Glutamatergic neuron (in vitro differentiated cells): ENCODE results near the gene ENOPH1. TPM values are rescaled to one million over a fixed set of nuclear protein-coding genes. Genes with fewer than 3 reads are reported as not detected.
"Not testable (repeated sequence)": the region's sequence is repeated elsewhere in the genome, so short reads cannot be mapped to it uniquely, and the experiment has no call there.

ENCODE experiments used
- DNase-seq: peaks from one replicate; pipeline ENCODE4 v3.0.0; 2022
- H3K27ac Mint-ChIP-seq: one replicate; pipeline ENCODE4 v1.8.0; 2020; ENCODE audit warnings: mild to moderate bottlenecking, mixed read lengths, inconsistent platforms; ENCODE audit not compliant: unreplicated experiment
- H3K27me3 Mint-ChIP-seq: one replicate; pipeline ENCODE4 v1.8.0; 2020; ENCODE audit warnings: mild to moderate bottlenecking, moderate library complexity, mixed read lengths, inconsistent platforms; ENCODE audit not compliant: unreplicated experiment
- H3K36me3 Mint-ChIP-seq: one replicate; pipeline ENCODE4 v1.8.0; 2020; ENCODE audit warnings: mild to moderate bottlenecking, mixed read lengths, inconsistent platforms; ENCODE audit not compliant: unreplicated experiment
- H3K4me1 Mint-ChIP-seq: one replicate; pipeline ENCODE4 v1.8.0; 2020; ENCODE audit warnings: mild to moderate bottlenecking, low read depth, mixed read lengths, inconsistent platforms; ENCODE audit not compliant: unreplicated experiment
- H3K4me3 Mint-ChIP-seq: one replicate; pipeline ENCODE4 v1.8.0; 2020; ENCODE audit warnings: mild to moderate bottlenecking, mixed read lengths, inconsistent platforms; ENCODE audit not compliant: unreplicated experiment
- H3K9me3 Mint-ChIP-seq: one replicate; pipeline ENCODE4 v1.8.0; 2020; ENCODE audit warnings: mild to moderate bottlenecking, moderate library complexity, mixed read lengths, inconsistent platforms; ENCODE audit not compliant: unreplicated experiment
- CTCF ChIP-seq: fragments of 200-600 bp; sonication (generic); IDR thresholded peaks from one replicate; pipeline ENCODE4 v1.5.0; 2021; ENCODE audit not compliant: partially characterized antibody, unreplicated experiment
- total RNA-seq: library from RNA; stranded (reverse); fragmentation: NEBNext Ultra II Directional; extraction: Animal tissue kit (Norgen Biotek cat#: 25700); gene quantifications from one replicate; pipeline ENCODE4 v1.2.1, GENCODE V29; 2021; ENCODE audit not compliant: unreplicated experiment

ENOPH1 gene
- total RNA-seq, 1 donor from 2014 or later: 26.9 TPM

DNA sequence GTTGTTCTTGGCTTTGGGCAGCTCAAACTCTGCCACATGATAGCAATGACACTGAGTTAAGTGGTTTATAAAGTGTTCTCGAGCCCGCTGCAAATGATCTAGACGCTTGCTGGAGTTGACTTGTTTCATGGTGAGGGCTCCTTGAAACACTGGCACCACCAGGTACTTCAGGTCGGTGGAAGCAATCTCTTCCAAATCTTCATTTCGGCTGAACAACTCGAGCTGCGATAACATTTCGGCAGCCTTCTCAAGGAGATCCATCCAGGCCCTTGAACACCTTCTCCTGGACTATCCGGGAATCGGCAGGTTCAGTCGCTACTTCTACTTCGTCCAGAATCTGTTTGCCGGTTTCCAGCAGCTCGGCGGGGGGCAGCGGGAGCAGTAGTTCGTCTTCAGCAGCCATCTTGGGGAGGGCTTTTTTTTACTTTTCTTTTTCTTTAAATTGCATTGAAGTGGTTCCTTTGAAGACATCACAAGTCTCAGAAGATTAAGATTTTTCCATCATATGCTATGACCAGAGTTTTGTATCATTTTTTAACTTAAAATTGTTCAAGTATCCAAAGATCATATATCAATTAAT, 28.1 kb upstream of the ENOPH1 start:
- no peaks in the 10 kb centered on the region for H3K27me3 Mint-ChIP-seq
- DNase-seq: no peak
- H3K9me3 Mint-ChIP-seq: peaks cover 2% of the 10 kb centered on the region
- no peaks in the 10 kb centered on the region for H3K4me1 Mint-ChIP-seq
- H3K36me3 Mint-ChIP-seq: no peaks in the 10 kb centered on the region
- no peak overlapping the region for H3K4me3 Mint-ChIP-seq
- H3K27ac Mint-ChIP-seq: no peak overlapping the region
- no peak for TF ChIP-seq CTCF

DNA sequence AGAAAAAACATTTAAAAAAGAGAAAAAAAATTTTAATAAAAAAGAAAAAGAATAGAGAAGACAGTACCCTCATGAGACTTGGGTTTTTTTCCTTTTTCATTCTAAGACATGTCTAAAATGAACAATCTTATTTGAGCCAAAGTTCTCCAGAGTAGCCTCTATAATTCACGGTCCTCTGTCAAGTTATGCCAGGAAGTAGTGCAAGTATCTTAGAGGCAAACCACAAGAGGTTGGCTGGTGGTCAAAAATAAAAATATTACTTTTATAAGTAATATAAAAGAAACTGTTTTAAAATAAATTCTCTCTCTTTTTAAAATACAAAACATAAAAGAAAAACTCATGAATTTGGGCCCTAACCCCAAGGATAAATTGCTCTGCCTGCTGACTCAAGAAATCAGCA, 26.7 kb upstream of the ENOPH1 start:
- Mint-ChIP-seq H3K36me3 (no peaks in the 10 kb centered on the region), H3K27ac (no peak overlapping the region), H3K4me1 (no peaks in the 10 kb centered on the region), H3K9me3 (peaks cover 2% of the 10 kb centered on the region), H3K27me3 (no peaks in the 10 kb centered on the region), H3K4me3 (no peak overlapping the region)
- TF ChIP-seq CTCF: no peak
- no peak for DNase-seq

GRCh38 chr4:82415061-82415460, 15.3 kb upstream of the ENOPH1 start:
- not testable (repeated sequence) for DNase-seq, H3K4me1 Mint-ChIP-seq, H3K36me3 Mint-ChIP-seq, H3K27ac Mint-ChIP-seq, H3K4me3 Mint-ChIP-seq, H3K9me3 Mint-ChIP-seq, H3K27me3 Mint-ChIP-seq

GRCh38 chr4:82415922-82416365, 14.4 kb upstream of the ENOPH1 start:
- TF ChIP-seq CTCF: no peak
- no peak for DNase-seq
- Mint-ChIP-seq H3K27ac (no peak overlapping the region), H3K36me3 (no peaks in the 10 kb centered on the region), H3K4me1 (no peaks in the 10 kb centered on the region), H3K9me3 (no peaks in the 10 kb centered on the region), H3K4me3 (no peak overlapping the region), H3K27me3 (peaks cover 1% of the 10 kb centered on the region)

DNA sequence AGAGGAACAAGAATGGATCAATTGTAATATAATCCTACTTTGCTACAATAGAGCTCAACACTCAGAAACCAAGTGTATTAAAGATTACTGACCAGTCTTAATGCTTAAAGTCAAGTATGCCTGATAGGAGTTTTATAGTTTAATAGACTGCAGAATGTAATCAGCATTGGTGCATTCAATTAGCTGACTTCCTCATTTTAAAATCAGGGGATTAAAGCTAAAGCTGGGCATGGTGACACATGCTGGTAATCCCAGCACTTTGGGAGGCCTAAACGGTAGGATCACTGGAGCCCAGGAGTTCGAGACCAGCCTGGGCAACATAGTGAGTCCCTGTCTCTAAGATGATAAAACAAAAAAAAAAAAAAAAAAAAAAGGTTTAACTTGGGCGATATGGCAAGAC, 10.9 kb upstream of the ENOPH1 start:
- no peak for TF ChIP-seq CTCF
- peaks cover 4% of the 10 kb centered on the region for H3K27me3 Mint-ChIP-seq
- H3K4me3 Mint-ChIP-seq: no peak overlapping the region
- no peaks in the 10 kb centered on the region for H3K4me1 Mint-ChIP-seq
- no peak overlapping the region for H3K27ac Mint-ChIP-seq
- DNase-seq: no peak
- H3K9me3 Mint-ChIP-seq: peaks cover 2% of the 10 kb centered on the region
- no peaks in the 10 kb centered on the region for H3K36me3 Mint-ChIP-seq
